Testis (tissue), 3 donors: ENCODE measurements around the gene CLK2. TPM values are rescaled to one million over a fixed set of nuclear protein-coding genes. Genes with fewer than 3 reads are reported as not detected.

Source experiments
- DNase-seq: peaks from one replicate; pipeline ENCODE4 v3.0.0-alpha.2; 2019
- H3K27ac ChIP-seq, 2 donors: fragments of 200-600 bp; sonication (generic); one replicate each; pipeline ENCODE4 v1.5.1; 2019
- H3K27me3 ChIP-seq: fragments of 200-600 bp; sonication (generic); one replicate; pipeline ENCODE4 v1.5.1; 2019
- H3K36me3 ChIP-seq: fragments of 200-600 bp; sonication (generic); one replicate; pipeline ENCODE4 v1.5.1; 2017; ENCODE audit warnings: low read depth; ENCODE audit errors: missing control alignments
- H3K4me1 ChIP-seq: fragments of 200-600 bp; sonication (generic); one replicate; pipeline ENCODE4 v1.5.1; 2019
- H3K4me3 ChIP-seq, 2 donors: fragments of 200-600 bp; sonication (generic); one replicate each; pipeline ENCODE4 v1.5.1; 2017 to 2019
- H3K9me3 ChIP-seq: fragments of 200-600 bp; sonication (generic); one replicate; pipeline ENCODE4 v1.5.1; 2017
- CTCF ChIP-seq, 3 experiments: fragments of 450-650 bp in 2 of 3; fragments of 200-600 bp in 1 of 3; sonication (generic) in 1 of 3; IDR thresholded peaks; one replicate each; pipeline ENCODE4 v1.5.1; 2016 to 2019; ENCODE audit warnings: antibody characterized with exemption in 3 of 3, mild to moderate bottlenecking in 2 of 3, moderate library complexity in 1 of 3
- POLR2A ChIP-seq: fragments of 450-650 bp; IDR thresholded peaks from one replicate; pipeline ENCODE4 v1.6.1; 2017; ENCODE audit warnings: antibody characterized with exemption, mild to moderate bottlenecking, moderate library complexity
- WGBS, 2 donors: methylation state at CpG; one replicate each; pipeline ENCODE4 v1.1.5; 2018; 5-methylcytosine and 5-hydroxymethylcytosine counted together
- intact Hi-C: fragments of 100-400 bp; cut with DNase I; formaldehyde crosslinking; loops from one replicate; pipeline ENCODE4 v1.15.1; 2023; ENCODE audit warnings: low total_unique reads
- polyA plus RNA-seq: library from polyadenylated mRNA; stranded (reverse); fragments of 350-450 nt; fragmentation: Illumina TruSeq; extraction: RNeasy Lipid Tissue Mini Kit (QIAGEN cat#74804); gene quantifications from one replicate; pipeline ENCODE4 v1.2.3, GENCODE V29; 2014; ENCODE audit warnings: low read depth, low replicate concordance; ENCODE audit not compliant: insufficient read depth
- total RNA-seq, 2 donors: library from RNA; depleted of rRNA; stranded (reverse); fragments of >200 nt; gene quantifications; one replicate each; pipeline ENCODE4 v1.2.3, GENCODE V29; 2016

Gene CLK2
- total and polyA plus RNA-seq, 3 donors from 2014 or later, result 37.0 to 54.1 (median 52.8) TPM

- Histone ChIP-seq H3K9me3 (no peaks in the 10 kb centered on the region), H3K4me3 (no peak overlapping the region), H3K27me3 (no peaks in the 10 kb centered on the region), H3K27ac (peak overlapping the region; percentile 73 to 86), H3K4me1 (peaks cover 12% of the 10 kb centered on the region), H3K36me3 (no peaks in the 10 kb centered on the region)
- intact Hi-C loops, result no loop called here
- WGBS, 2 donors, result 87 to 88% methylated on average over 11 of the region's 11 CpGs
- DNase-seq, result no peak
- TF ChIP-seq CTCF (IDR thresholded peaks at IDR 0.05), result no peak
- no peak for TF ChIP-seq POLR2A
Measured at GRCh38 chr1:155263067-155263466, 10.2 kb downstream of the CLK2 start.

GRCh38 chr1:155261852-155262673, 11.2 kb downstream of the CLK2 start, which contains the start of gene SCAMP3:
SCAMP3 (minus strand) TSS chr1:155262360; CDS start chr1:155262151, 209 bp downstream.
- TF ChIP-seq POLR2A (peak; percentile 48), CTCF (IDR thresholded peaks at IDR 0.05) (peak in 1 of 3 experiments; percentile 13)
- H3K4me3 ChIP-seq, result peak within 1 kb of the TSS; percentile 77 to 87
- DNase-seq, result peak; percentile 99
- peaks cover 12% of the 10 kb centered on the region for H3K4me1 ChIP-seq
- intact Hi-C loops, result no loop called here
- 1 to 2% methylated on average over 20 to 47 of the region's 47 CpGs for WGBS, 2 donors
- no peaks in the 10 kb centered on the region for H3K9me3 ChIP-seq
- no peaks in the 10 kb centered on the region for H3K27me3 ChIP-seq
- H3K36me3 ChIP-seq, result no peaks in the 10 kb centered on the region
- H3K27ac ChIP-seq, result peak within 1 kb of the TSS; percentile 73 to 86

- peak overlapping the region; percentile 73 to 86 for H3K27ac ChIP-seq
- intact Hi-C loops, result no loop called here
- no peaks in the 10 kb centered on the region for H3K36me3 ChIP-seq
- WGBS, 2 donors, result 0 to 5% methylated on average over 1 to 9 of the region's 9 CpGs
- no peaks in the 10 kb centered on the region for H3K9me3 ChIP-seq
- H3K27me3 ChIP-seq, result no peaks in the 10 kb centered on the region
- peaks cover 12% of the 10 kb centered on the region for H3K4me1 ChIP-seq
- DNase-seq, result no peak
- TF ChIP-seq POLR2A (no peak), CTCF (IDR thresholded peaks at IDR 0.05) (no peak)
- peak overlapping the region; percentile 77 to 87 for H3K4me3 ChIP-seq
Measured at GRCh38 chr1:155261493-155261851, 11.8 kb downstream of the CLK2 start.

- no peak overlapping the region for H3K4me3 ChIP-seq
- H3K27ac ChIP-seq, result no peak overlapping the region
- WGBS, 2 donors, result 90 to 92% methylated on average over 5 of the region's 5 CpGs
- no peaks in the 10 kb centered on the region for H3K27me3 ChIP-seq
- H3K36me3 ChIP-seq, result no peaks in the 10 kb centered on the region
- peaks cover 18% of the 10 kb centered on the region for H3K4me1 ChIP-seq
- no peaks in the 10 kb centered on the region for H3K9me3 ChIP-seq
- no peak for DNase-seq
- intact Hi-C loops, result no loop called here
- no peak for TF ChIP-seq CTCF (IDR thresholded peaks at IDR 0.05)
Measured at GRCh38 chr1:155260276-155260675, 13.0 kb downstream of the CLK2 start.
